WTC11 (cell line): ENCODE results near the gene SLC9A3. TPM values are rescaled to one million over a fixed set of nuclear protein-coding genes. Genes with fewer than 3 reads are reported as not detected.

Experiments
- ATAC-seq: fragments of 200-7000 bp; cut with Tn5 transposase; 2 replicates; pipeline ENCODE4 v1.10.0; 2021; ENCODE audit warnings: mild to moderate bottlenecking, moderate library complexity
- CTCF ChIA-PET: fragments of 300-600 bp; sonication (Branson Sonifier 250); formaldehyde crosslinking; loops from one replicate; lab custom pipeline; 2021; ENCODE audit warnings: antibody characterized with exemption; lab: Charles Lee
- POLR2A ChIA-PET: fragments of 350-600 bp; sonication (Branson Sonifier 250); formaldehyde crosslinking; loops from one replicate; lab custom pipeline; 2021; ENCODE audit warnings: antibody characterized with exemption; lab: Charles Lee
- DNase-seq: peaks from one replicate; pipeline ENCODE4 v3.0.0; 2021; ENCODE audit warnings: low spot score
- H3K27ac Mint-ChIP-seq: 2 replicates; pipeline ENCODE4 v1.8.0; 2021; ENCODE audit warnings: mixed read lengths
- H3K27me3 Mint-ChIP-seq: 2 replicates; pipeline ENCODE4 v1.8.0; 2021; ENCODE audit warnings: low read depth, mild to moderate bottlenecking, moderate library complexity, mixed read lengths
- H3K36me3 Mint-ChIP-seq: 2 replicates; pipeline ENCODE4 v1.8.0; 2021; ENCODE audit warnings: mixed read lengths
- H3K4me1 Mint-ChIP-seq: 2 replicates; pipeline ENCODE4 v1.8.0; 2022; ENCODE audit warnings: mixed read lengths
- H3K4me3 Mint-ChIP-seq: 2 replicates; pipeline ENCODE4 v1.8.0; 2021; ENCODE audit warnings: mild to moderate bottlenecking, moderate library complexity, mixed read lengths
- H3K9me3 Mint-ChIP-seq: 2 replicates; pipeline ENCODE4 v1.8.0; 2021; ENCODE audit warnings: mixed read lengths
- ATF3 ChIP-seq: sonication (generic); formaldehyde crosslinking; conservative IDR thresholded peaks from 2 replicates; pipeline ENCODE4 v1.8.1; 2022; ENCODE audit warnings: mild to moderate bottlenecking, missing genetic modification reagents
- CDX4 ChIP-seq: fragments of 250-450 bp; sonication (Bioruptor Pico); IDR thresholded peaks from 2 replicates; pipeline ENCODE4 v1.9.0; 2021; ENCODE audit warnings: moderate library complexity, mild to moderate bottlenecking, inconsistent platforms, borderline replicate concordance
- CREM ChIP-seq: sonication (generic); formaldehyde crosslinking; IDR thresholded peaks from 2 replicates; pipeline ENCODE4 v1.8.1; 2022; ENCODE audit warnings: mild to moderate bottlenecking, missing genetic modification reagents, moderate library complexity
- ELF4 ChIP-seq: sonication (generic); formaldehyde crosslinking; IDR thresholded peaks from 2 replicates; pipeline ENCODE4 v1.8.1; 2022; ENCODE audit warnings: low read depth, mild to moderate bottlenecking, moderate library complexity, missing genetic modification reagents
- GRHL2 ChIP-seq: fragments of 250-450 bp; sonication (Bioruptor Pico); IDR thresholded peaks from 2 replicates; pipeline ENCODE4 v1.8.0; 2022; ENCODE audit warnings: mild to moderate bottlenecking, moderate library complexity; ENCODE audit not compliant: insufficient replicate concordance, severe bottlenecking
- JUN ChIP-seq: sonication (generic); formaldehyde crosslinking; IDR thresholded peaks from 2 replicates; pipeline ENCODE4 v1.8.0; 2023; ENCODE audit warnings: mild to moderate bottlenecking, missing genetic modification reagents
- MXD4 ChIP-seq: fragments of 250-450 bp; sonication (Bioruptor Pico); IDR thresholded peaks from 2 replicates; pipeline ENCODE4 v1.8.0; 2021; ENCODE audit warnings: mild to moderate bottlenecking, moderate library complexity, borderline replicate concordance
- NFYB ChIP-seq: sonication (generic); formaldehyde crosslinking; conservative IDR thresholded peaks from 2 replicates; pipeline ENCODE4 v1.8.0; 2022; ENCODE audit warnings: low read depth, missing genetic modification reagents
- NR2C2 ChIP-seq: sonication (generic); formaldehyde crosslinking; IDR thresholded peaks from 2 replicates; pipeline ENCODE4 v1.8.0; 2022; ENCODE audit warnings: mild to moderate bottlenecking, missing genetic modification reagents
- SMAD3 ChIP-seq: sonication (generic); formaldehyde crosslinking; IDR thresholded peaks from 2 replicates; pipeline ENCODE4 v1.8.0; 2022; ENCODE audit warnings: missing genetic modification reagents, mild to moderate bottlenecking, borderline replicate concordance
- SMAD4 ChIP-seq: sonication (generic); formaldehyde crosslinking; IDR thresholded peaks from 2 replicates; pipeline ENCODE4 v1.8.0; 2022; ENCODE audit warnings: mild to moderate bottlenecking, missing genetic modification reagents
- SP1 ChIP-seq: sonication (generic); formaldehyde crosslinking; conservative IDR thresholded peaks from 2 replicates; pipeline ENCODE4 v1.8.1; 2022; ENCODE audit warnings: missing genetic modification reagents
- TEAD4 ChIP-seq: sonication (generic); formaldehyde crosslinking; IDR thresholded peaks from 2 replicates; pipeline ENCODE4 v1.8.0; 2022; ENCODE audit warnings: mild to moderate bottlenecking, missing genetic modification reagents
- TP53 ChIP-seq: sonication (generic); formaldehyde crosslinking; IDR thresholded peaks from 2 replicates; pipeline ENCODE4 v1.8.1; 2023; ENCODE audit warnings: mild to moderate bottlenecking, missing genetic modification reagents
- ZNF121 ChIP-seq: sonication (generic); formaldehyde crosslinking; IDR thresholded peaks from 2 replicates; pipeline ENCODE4 v1.8.0; 2023; ENCODE audit warnings: missing genetic modification reagents
- ZNF138 ChIP-seq: sonication (generic); formaldehyde crosslinking; conservative IDR thresholded peaks from 2 replicates; pipeline ENCODE4 v1.8.1; 2022; ENCODE audit warnings: mild to moderate bottlenecking, moderate library complexity, missing genetic modification reagents
- ZNF317 ChIP-seq: sonication (generic); formaldehyde crosslinking; IDR thresholded peaks from 2 replicates; pipeline ENCODE4 v1.8.1; 2023; ENCODE audit warnings: low read depth, mild to moderate bottlenecking, moderate library complexity, missing genetic modification reagents, borderline replicate concordance
- total RNA-seq: library from RNA; stranded (reverse); gene quantifications from 3 replicates; pipeline ENCODE4 v1.2.3, GENCODE V29; 2021
- TF ChIP-seq, protein P1 (sequence below): fragments of 250-450 bp; sonication (Bioruptor Pico); IDR thresholded peaks from 2 replicates; pipeline ENCODE4 v1.8.0; 2021; ENCODE audit warnings: mild to moderate bottlenecking
- TF ChIP-seq, protein P2 (sequence below): sonication (generic); formaldehyde crosslinking; IDR thresholded peaks from 2 replicates; pipeline ENCODE4 v1.8.0; 2022; ENCODE audit warnings: missing genetic modification reagents
- TF ChIP-seq, protein P3 (sequence below): fragments of 250-450 bp; sonication (Bioruptor Pico); IDR thresholded peaks from 2 replicates; pipeline ENCODE4 v1.9.0; 2021; ENCODE audit warnings: mild to moderate bottlenecking
- TF ChIP-seq, protein P4 (sequence below): sonication (generic); formaldehyde crosslinking; IDR thresholded peaks from 2 replicates; pipeline ENCODE4 v1.8.1; 2022; ENCODE audit warnings: mild to moderate bottlenecking, moderate library complexity, missing genetic modification reagents

Gene SLC9A3
- total RNA-seq, 1 experiment from 2014 or later: 1.6 TPM

DNA sequence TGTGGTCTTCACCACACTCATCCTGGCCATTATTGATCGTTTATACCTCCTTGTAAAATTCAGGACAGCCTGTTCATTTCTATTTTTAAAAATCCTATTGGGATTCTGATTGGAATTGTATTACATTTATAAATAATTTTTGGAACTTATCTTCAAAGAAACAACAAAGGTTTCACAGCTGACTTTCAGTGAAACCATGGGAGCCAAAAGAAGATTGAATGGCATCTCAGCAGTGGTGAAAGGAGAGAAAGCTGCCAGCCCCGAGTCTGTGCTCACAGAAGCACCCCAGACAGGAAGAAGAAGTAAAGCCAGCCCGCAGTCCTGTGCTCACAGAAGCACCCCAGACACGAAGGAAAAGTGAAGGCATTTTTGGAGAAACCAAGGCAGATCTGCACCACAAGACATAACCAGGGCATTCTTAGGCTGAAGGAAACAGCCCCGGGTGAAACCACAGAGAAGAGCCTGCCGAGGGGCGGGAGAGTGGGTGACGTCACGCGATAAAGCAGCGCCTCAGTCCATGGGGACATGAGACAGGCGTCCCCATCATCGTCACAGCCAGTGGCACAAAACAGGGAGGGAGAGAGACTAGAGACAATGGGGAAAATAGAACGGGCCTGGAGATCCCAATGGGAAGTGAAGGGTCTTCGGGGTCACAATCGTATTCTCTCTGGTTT lies 42.5 kb upstream of the SLC9A3 start:
- TF ChIP-seq ELF4 (CRISPR knock-in tag) (no peak), NFYB (CRISPR knock-in tag) (no peak), TEAD4 (no peak), JUN (CRISPR knock-in tag) (no peak), ZNF317 (peak; percentile 52; the same call in 1 of the 2 replicates)
- TF ChIP-seq, protein P1, sequence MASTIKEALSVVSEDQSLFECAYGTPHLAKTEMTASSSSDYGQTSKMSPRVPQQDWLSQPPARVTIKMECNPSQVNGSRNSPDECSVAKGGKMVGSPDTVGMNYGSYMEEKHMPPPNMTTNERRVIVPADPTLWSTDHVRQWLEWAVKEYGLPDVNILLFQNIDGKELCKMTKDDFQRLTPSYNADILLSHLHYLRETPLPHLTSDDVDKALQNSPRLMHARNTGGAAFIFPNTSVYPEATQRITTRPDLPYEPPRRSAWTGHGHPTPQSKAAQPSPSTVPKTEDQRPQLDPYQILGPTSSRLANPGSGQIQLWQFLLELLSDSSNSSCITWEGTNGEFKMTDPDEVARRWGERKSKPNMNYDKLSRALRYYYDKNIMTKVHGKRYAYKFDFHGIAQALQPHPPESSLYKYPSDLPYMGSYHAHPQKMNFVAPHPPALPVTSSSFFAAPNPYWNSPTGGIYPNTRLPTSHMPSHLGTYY (CRISPR knock-in tag): no peak
- H3K27me3 Mint-ChIP-seq: peaks cover 19% of the 10 kb centered on the region
- ATAC-seq (no peak), DNase-seq (no peak)
- H3K27ac Mint-ChIP-seq: no peak overlapping the region
- ChIA-PET CTCF (interaction anchor here (0.6 to 1.1 kb wide), 2 partner anchors 13 to 102 kb away, joined by 3 read pairs; no protein-coding TSS in a partner anchor), POLR2A (no interaction called here)
- H3K4me3 Mint-ChIP-seq: no peak overlapping the region
- peaks cover 5% of the 10 kb centered on the region; the same call in 1 of the 2 replicates for H3K4me1 Mint-ChIP-seq
- no peaks in the 10 kb centered on the region for H3K9me3 Mint-ChIP-seq
- H3K36me3 Mint-ChIP-seq: no peaks in the 10 kb centered on the region

DNA sequence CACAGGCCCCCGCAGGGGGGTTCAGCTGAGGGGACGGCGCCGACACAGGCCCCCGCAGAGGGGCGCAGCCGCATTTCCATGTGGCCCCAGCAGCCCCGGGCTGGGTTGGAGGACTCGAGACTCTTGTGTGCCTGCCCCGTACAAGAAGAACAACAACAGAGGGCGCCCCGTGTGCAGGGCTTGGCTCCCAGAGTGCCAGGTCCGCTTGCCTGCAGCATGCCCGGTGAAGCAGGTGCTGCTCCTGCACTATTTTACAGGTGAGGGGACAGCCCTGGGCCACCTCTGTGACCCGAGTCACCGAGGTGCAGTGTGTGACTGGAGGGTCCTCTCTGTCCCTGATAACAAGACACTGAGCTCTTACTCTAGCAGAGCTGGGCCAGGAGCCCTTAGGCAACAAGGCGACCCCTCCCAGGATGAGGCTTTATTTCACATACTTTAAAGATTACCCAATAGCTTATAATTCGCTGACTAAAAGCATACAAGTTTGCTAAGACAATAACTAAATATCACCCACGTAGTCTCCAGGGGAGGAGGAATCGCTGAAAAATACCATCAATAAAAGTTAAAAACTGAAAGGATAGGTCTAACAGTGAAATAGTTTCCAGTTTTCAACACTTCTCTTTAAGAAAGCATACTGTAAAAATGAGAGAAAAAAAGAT lies 41.7 kb upstream of the SLC9A3 start:
- no peaks in the 10 kb centered on the region for H3K9me3 Mint-ChIP-seq
- ChIA-PET CTCF (interaction anchor here (0.6 to 1.1 kb wide), 2 partner anchors 14 to 103 kb away, joined by 3 read pairs; no protein-coding TSS in a partner anchor), POLR2A (no interaction called here)
- H3K4me3 Mint-ChIP-seq: peak overlapping the region; percentile 60
- no peak overlapping the region for H3K27ac Mint-ChIP-seq
- TF ChIP-seq, protein P2, sequence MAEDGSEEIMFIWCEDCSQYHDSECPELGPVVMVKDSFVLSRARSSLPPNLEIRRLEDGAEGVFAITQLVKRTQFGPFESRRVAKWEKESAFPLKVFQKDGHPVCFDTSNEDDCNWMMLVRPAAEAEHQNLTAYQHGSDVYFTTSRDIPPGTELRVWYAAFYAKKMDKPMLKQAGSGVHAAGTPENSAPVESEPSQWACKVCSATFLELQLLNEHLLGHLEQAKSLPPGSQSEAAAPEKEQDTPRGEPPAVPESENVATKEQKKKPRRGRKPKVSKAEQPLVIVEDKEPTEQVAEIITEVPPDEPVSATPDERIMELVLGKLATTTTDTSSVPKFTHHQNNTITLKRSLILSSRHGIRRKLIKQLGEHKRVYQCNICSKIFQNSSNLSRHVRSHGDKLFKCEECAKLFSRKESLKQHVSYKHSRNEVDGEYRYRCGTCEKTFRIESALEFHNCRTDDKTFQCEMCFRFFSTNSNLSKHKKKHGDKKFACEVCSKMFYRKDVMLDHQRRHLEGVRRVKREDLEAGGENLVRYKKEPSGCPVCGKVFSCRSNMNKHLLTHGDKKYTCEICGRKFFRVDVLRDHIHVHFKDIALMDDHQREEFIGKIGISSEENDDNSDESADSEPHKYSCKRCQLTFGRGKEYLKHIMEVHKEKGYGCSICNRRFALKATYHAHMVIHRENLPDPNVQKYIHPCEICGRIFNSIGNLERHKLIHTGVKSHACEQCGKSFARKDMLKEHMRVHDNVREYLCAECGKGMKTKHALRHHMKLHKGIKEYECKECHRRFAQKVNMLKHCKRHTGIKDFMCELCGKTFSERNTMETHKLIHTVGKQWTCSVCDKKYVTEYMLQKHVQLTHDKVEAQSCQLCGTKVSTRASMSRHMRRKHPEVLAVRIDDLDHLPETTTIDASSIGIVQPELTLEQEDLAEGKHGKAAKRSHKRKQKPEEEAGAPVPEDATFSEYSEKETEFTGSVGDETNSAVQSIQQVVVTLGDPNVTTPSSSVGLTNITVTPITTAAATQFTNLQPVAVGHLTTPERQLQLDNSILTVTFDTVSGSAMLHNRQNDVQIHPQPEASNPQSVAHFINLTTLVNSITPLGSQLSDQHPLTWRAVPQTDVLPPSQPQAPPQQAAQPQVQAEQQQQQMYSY (CRISPR knock-in tag): no peak
- TF ChIP-seq ATF3 (CRISPR knock-in tag) (no peak), ZNF121 (CRISPR knock-in tag) (peak; percentile 85), CREM (CRISPR knock-in tag) (no peak)
- H3K4me1 Mint-ChIP-seq: peaks cover 5% of the 10 kb centered on the region; the same call in 1 of the 2 replicates
- H3K27me3 Mint-ChIP-seq: peaks cover 19% of the 10 kb centered on the region
- ATAC-seq (peak; percentile 86), DNase-seq (peak; percentile 53)
- H3K36me3 Mint-ChIP-seq: no peaks in the 10 kb centered on the region

DNA sequence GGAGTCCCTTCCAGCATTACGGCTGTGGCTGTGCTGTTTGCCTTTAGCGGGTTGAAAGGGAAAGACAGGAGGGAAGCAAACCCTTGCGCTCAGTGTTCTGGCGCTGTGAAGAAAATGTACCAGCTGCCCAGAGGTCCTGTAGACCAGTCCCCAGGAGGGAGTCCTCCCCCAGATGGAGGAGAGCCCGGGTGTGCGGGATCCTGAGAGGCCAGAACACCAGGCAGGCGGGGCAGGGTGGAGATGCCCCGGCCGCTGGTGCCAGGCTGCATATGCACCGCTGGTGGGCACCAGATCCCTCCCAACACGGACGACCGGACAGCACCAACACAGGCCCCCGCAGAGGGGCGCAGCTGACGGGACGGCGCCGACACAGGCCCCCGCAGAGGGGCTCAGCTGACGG lies 37.2 kb upstream of the SLC9A3 start:
- POLR2A ChIA-PET: interaction anchor here (0.6 kb wide), 1 partner anchor 18 kb away, joined by 3 read pairs; no protein-coding TSS in a partner anchor
- DNase-seq (no peak), ATAC-seq (no peak)
- H3K36me3 Mint-ChIP-seq: no peaks in the 10 kb centered on the region
- peaks cover 23% of the 10 kb centered on the region for H3K27me3 Mint-ChIP-seq
- H3K4me1 Mint-ChIP-seq: peaks cover 5% of the 10 kb centered on the region; the same call in 1 of the 2 replicates
- no peak overlapping the region for H3K27ac Mint-ChIP-seq
- CTCF ChIA-PET: no interaction called here
- H3K4me3 Mint-ChIP-seq: no peak overlapping the region
- H3K9me3 Mint-ChIP-seq: no peaks in the 10 kb centered on the region
- no peak for TF ChIP-seq MXD4 (CRISPR knock-in tag)
- TF ChIP-seq NFYB (CRISPR knock-in tag): no peak
- no peak for TF ChIP-seq SMAD3
- TF ChIP-seq SP1 (CRISPR knock-in tag): no peak
- no peak for TF ChIP-seq NR2C2
- TF ChIP-seq ZNF138 (CRISPR knock-in tag): no peak
- TF ChIP-seq, protein P3, sequence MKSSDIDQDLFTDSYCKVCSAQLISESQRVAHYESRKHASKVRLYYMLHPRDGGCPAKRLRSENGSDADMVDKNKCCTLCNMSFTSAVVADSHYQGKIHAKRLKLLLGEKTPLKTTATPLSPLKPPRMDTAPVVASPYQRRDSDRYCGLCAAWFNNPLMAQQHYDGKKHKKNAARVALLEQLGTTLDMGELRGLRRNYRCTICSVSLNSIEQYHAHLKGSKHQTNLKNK: no peak
- TF ChIP-seq, protein P4, sequence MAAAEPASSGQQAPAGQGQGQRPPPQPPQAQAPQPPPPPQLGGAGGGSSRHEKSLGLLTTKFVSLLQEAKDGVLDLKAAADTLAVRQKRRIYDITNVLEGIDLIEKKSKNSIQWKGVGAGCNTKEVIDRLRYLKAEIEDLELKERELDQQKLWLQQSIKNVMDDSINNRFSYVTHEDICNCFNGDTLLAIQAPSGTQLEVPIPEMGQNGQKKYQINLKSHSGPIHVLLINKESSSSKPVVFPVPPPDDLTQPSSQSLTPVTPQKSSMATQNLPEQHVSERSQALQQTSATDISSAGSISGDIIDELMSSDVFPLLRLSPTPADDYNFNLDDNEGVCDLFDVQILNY (CRISPR knock-in tag): no peak
- TF ChIP-seq, protein P1 (CRISPR knock-in tag): no peak
- TF ChIP-seq CDX4: no peak
- TF ChIP-seq SMAD4 (CRISPR knock-in tag): no peak
- TF ChIP-seq GRHL2 (CRISPR knock-in tag): no peak
- no peak for TF ChIP-seq TP53 (CRISPR knock-in tag)
